HCEC 1CT (cell line): ENCODE measurements around the gene MEGF11.
A peak's percentile ranks its signal among the peaks of the same experiment; 100 is the strongest.
"Not testable (repeated sequence)": the region's sequence is repeated elsewhere in the genome, so short reads cannot be mapped to it uniquely, and the experiment has no call there.

Experiments
- DNase-seq: peaks from one replicate; pipeline ENCODE4 v3.0.0-alpha.2; 2017

The MEGF11 gene

GRCh38 chr15:65869126-65869953, 384.2 kb downstream of the MEGF11 start, which contains the start of gene RAB11A:
RAB11A (plus strand) TSS chr15:65869491; CDS start chr15:65869586, 95 bp downstream.
- DNase-seq: peak; percentile 98

- peak; percentile 61 for DNase-seq
Observed at GRCh38 chr15:65868546-65869125, 384.9 kb downstream of the MEGF11 start.

DNA sequence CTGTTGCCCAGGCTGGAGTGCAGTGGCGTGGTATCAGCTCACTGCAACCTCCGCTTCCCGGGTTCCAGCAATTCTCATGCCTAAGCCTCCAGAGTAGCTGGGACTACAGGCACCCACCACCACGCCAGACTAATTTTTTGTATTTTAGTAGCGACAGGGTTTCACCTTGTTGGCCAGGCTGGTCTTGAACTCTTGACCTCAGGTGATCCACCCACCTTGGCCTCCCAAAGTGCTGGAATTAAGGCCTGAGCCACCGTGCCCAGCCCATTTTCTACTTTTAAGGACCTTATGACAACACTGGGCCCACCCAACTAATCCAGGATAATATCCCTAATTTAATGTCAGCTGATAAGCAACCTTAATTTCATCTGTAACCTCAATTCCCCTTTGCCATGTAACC, 385.6 kb downstream of the MEGF11 start:
- DNase-seq: not testable (repeated sequence)

GRCh38 chr15:65867244-65867643, 386.3 kb downstream of the MEGF11 start:
- DNase-seq: no peak

GRCh38 chr15:65863106-65863505, 390.4 kb downstream of the MEGF11 start:
- DNase-seq: no peak

- DNase-seq: peak; percentile 84
Observed at GRCh38 chr15:65862682-65863081, 390.9 kb downstream of the MEGF11 start.

- DNase-seq: no peak
Observed at GRCh38 chr15:65857718-65858402, 395.7 kb downstream of the MEGF11 start.

DNA sequence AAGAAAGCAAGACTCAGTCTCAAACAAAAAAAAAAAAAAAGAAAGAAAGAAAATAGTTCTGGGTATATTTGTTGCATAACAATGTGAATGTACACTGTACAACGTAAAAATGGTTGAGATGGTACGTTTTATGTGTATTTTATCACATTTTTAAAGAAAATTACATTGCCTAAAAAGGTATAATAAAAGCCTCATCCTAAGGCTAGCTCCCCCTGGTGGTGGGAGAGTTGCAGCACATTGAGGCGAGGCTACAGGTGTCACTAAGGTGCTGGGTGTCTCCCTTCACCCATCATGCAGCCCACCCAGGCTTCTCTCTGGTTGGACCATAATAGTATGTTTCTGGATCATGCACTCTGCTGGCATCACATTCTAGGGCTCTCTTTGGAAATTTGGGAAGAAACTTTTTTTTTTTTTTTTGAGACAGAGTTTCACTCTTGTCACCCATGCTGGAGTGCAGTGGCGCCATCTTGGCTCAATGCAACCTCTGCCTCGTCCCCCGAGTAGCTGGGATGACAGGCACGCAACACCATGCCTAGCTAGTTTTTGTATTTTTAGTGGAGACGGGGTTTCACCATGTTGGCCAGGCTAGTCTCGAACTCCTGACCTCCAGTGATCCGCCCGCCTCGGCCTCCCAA, 396.6 kb downstream of the MEGF11 start:
- DNase-seq: no peak

DNA sequence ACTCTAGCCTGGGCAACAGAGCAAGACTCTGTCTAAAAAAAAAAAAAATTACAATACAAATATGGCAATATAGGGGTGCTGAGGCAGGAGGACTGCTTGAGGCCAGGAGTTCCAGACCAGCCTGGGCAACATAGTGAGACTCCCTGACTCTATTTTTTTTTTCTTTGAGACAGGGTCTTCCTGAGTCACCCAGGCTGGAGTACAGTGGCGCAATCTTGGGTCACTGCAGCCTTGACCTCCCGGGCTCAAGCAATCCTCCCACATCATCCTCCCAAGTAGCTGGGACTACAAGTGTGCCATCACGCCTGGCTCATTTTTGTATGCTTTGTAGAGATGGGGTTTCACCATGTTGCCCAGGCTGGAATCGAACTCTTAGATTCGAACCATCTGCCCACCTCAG, 401.6 kb downstream of the MEGF11 start:
- no peak for DNase-seq

- no peak for DNase-seq
Observed at GRCh38 chr15:65847989-65848388, 405.6 kb downstream of the MEGF11 start.

DNA sequence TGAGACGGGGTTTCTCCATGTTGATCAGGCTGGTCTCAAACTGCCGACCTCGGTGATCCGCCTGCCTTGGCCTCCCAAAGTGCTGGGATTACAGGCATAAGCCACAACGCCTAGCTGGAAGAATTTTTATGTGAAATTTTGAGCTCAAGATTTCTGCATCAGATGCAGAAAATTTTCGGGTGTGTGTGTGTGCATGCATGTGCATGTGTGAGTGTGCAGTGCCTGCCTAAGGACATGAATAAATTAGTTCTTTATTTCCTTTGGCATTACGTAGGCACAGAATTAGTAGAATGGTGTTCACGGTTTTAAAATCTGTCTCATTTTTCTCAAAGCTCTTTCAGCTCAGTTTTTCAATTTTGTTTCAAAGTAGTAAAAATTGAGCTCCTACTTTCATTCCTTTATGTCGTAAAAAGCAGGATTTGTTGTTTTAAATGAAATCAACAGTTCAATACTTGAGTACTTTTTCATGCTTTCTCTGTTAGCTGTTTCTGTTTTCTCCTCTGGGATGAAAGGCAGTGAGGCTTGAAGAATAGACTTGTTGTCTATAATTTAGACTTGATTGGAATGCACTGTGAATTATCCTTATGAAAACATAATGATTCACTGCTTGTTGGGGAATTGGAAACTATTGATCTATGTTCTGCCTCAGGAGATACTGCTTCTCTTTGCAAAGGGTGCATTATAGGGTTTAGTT, 407.6 kb downstream of the MEGF11 start:
- DNase-seq: no peak
